Fibroblast of villous mesenchyme (primary cell): ENCODE data around the gene CIB4. TPM values are rescaled to one million over a fixed set of nuclear protein-coding genes. Genes with fewer than 3 reads are reported as not detected.

ENCODE experiments used
- DNase-seq: peaks from one replicate; pipeline ENCODE4 v3.0.0-alpha.2; 2010; ENCODE audit warnings: low read depth
- H3K4me3 ChIP-seq: 2 replicates; pipeline ENCODE4 v1.5.1; 2011; ENCODE audit warnings: low read depth, mild to moderate bottlenecking, low read length
- total RNA-seq: library from RNA; depleted of rRNA; stranded (reverse); fragments of >200 nt; gene quantifications from 2 replicates; pipeline ENCODE4 v1.2.3, GENCODE V29; 2012
- TF ChIP-seq, protein P1 (sequence below): IDR thresholded peaks from 2 replicates; pipeline ENCODE4 v1.5.1; 2012; ENCODE audit warnings: low read depth, mild to moderate bottlenecking, low read length; ENCODE audit not compliant: insufficient read depth

CIB4 gene
- total RNA-seq, 1 donor: not detected

DNA sequence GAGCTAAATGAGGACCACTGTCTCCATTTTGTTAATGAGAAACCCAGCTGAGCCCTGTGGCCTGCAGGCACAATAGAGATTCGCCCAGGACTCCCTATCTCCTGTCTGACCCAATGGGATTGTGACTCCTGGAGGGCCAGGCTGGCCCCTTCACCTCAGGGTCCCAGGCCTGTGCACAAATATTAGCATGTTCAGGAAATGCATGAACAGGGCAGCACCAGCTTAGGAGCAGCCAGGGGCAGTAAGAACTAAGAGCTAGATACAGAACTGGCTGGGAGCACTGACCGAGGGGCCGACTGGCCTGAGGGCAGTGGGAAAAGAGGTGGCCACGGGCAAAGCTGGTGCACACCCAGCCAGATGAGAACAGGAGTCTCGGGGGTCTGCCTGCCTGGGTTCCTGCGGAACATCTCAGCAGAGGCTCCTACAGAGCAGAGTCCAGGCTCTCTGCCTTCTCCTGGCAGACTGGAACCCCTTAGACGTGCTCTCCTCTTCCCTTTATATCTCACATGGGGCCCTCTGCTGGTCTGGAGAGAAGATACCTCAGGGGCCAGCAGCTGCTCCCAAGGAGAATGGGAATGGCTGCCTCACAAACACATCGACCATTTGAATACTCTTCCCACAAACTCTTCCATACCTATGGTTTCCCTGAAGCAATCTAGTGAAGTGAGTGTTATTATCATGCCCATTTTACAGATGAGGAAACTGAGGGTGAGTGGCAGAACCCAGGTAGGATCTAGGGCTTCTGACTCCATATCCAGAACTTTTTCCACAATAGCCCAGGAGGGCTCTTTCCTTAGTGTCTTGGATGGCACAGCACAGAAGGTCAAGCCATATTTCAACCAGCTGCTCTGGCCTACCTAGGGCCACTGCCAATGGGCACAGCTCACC is 85.7 kb downstream of the CIB4 start:
- TF ChIP-seq, protein P1, sequence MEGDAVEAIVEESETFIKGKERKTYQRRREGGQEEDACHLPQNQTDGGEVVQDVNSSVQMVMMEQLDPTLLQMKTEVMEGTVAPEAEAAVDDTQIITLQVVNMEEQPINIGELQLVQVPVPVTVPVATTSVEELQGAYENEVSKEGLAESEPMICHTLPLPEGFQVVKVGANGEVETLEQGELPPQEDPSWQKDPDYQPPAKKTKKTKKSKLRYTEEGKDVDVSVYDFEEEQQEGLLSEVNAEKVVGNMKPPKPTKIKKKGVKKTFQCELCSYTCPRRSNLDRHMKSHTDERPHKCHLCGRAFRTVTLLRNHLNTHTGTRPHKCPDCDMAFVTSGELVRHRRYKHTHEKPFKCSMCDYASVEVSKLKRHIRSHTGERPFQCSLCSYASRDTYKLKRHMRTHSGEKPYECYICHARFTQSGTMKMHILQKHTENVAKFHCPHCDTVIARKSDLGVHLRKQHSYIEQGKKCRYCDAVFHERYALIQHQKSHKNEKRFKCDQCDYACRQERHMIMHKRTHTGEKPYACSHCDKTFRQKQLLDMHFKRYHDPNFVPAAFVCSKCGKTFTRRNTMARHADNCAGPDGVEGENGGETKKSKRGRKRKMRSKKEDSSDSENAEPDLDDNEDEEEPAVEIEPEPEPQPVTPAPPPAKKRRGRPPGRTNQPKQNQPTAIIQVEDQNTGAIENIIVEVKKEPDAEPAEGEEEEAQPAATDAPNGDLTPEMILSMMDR: peak; percentile 10
- H3K4me3 ChIP-seq: no peak overlapping the region
- DNase-seq: no peak

DNA sequence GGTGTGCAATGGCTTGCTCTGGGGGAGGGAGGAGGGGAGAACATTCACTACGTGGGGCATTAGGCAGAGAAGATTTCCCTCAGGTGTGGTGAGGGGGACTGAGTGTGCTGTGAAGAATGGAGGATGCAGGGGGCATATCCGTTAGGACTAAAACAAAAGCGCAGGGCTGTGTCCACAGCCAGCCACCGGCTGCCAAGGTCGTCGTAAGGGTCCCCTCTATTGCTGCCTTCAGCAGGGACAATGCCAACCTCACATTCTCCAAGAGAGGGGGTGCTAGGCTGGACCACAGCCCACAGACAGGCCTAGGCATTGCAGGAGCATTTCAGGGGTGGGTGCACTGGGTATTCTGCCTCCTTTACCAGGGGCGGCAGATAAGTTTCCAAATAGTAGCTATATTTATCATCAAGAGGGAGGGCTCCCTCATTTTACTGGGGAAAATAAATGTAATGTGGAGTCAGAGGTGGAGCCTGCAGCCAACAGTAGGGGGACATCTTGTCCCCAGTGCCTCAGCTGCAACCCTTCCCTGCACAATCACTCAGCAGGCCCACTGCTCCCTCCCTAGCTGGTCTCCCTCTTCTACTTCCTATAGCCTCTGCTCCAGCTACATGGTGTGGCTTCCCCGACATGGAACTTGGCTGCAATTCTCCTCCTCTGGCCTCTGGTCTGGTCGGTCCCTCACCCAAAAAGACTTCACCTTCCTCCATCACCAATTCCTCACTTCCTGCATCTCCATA is 88.4 kb downstream of the CIB4 start:
- TF ChIP-seq, protein P1: no peak
- H3K4me3 ChIP-seq: no peak overlapping the region
- no peak for DNase-seq

DNA sequence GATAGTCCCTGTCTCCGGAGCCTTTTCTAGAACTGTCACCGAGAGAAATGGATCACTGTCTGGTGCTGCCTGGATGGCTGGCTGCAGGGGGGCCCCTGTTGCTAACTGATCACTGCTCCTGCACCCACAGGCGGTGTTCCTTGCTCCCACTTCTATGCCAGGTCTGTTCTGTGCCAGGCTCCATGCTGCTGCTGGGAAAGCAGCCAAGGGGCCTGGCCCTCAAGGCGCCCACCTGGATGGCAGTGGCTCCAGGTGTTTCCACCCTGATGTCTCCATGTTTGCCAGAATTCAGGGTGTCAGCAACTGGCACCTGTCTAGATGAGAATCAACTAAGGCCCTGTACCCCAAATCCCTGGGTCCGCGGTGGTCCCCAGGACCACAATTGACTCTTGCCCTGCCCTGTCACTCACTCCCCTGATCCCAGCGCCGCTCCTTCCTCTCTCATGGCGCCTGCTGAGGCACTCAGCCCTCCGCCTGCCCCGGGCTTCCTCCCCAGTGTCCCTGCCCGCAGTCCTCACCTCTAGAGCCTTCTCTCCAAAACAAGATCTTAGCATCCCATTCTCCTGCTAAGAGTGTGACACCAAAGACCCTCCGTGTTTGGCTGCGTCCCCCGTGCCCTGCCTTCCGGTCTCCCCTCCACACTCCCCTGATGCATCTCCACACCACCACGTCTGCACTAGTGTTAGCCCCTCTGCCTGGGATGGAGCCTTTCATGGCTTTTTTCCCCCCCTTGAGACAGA is 90.7 kb downstream of the CIB4 start:
- DNase-seq: no peak
- TF ChIP-seq, protein P1: no peak
- H3K4me3 ChIP-seq: no peak overlapping the region

GRCh38 chr2:26542676-26543505 is 98.3 kb downstream of the CIB4 start:
- TF ChIP-seq, protein P1: no peak
- no peak for DNase-seq
- H3K4me3 ChIP-seq: no peak overlapping the region

DNA sequence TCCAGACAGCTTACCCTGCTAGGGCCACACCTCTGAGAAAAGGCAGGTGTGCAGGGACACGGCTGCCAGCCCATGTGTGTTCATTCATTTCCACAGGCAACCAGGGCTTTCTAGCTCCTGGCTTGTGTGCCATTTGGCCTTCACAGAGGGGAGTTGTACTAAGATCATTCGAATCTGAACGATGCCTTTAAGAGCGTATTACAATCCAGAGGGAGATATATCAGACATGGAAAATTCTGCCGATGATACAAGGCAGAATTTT is 99.0 kb downstream of the CIB4 start:
- H3K4me3 ChIP-seq: no peak overlapping the region
- no peak for DNase-seq
- TF ChIP-seq, protein P1: no peak

- DNase-seq: no peak
- H3K4me3 ChIP-seq: no peak overlapping the region
- TF ChIP-seq, protein P1: no peak
These were observed 99.6 kb downstream of the CIB4 start for GRCh38 chr2:26541401-26542193.
